GM18907 (cell line): Measurements from ENCODE around the gene FAM9B.
"Not testable (repeated sequence)": the region's sequence is repeated elsewhere in the genome, so short reads cannot be mapped to it uniquely, and the experiment has no call there.

Source experiments
- ATAC-seq: cut with Tn5 transposase; IDR thresholded peaks from one replicate; pipeline ENCODE4 v1.9.1; 2021; ENCODE audit warnings: mild to moderate bottlenecking, moderate library complexity; ENCODE audit not compliant: unreplicated experiment

The FAM9B gene

DNA sequence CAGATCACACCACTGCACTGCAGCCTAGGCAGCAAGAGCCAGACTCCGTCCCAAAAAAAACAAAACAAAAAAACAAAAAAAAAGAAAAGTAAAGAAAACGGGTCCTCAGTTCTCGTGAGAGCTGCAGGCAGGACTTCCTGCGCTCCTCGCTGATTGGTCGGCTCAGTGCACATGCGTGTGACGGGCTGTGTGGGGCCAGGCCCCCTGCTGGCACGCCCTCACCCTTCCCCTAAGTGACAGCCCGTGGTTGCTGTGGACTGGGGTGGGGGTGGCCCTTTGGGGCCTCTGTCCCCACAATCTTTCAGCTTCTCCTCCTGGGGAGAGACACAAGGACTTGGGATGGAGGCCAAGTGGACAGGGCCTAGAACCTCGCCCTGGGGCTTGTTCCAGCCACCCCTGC, at the start of gene FAM9B:
TSS of gene FAM9B (minus strand) at position 139 of the 400 bp plus-strand sequence. CDS start 1,141 bp downstream, outside the sequence.
- ATAC-seq = no peak

- ATAC-seq = no peak
These were observed 47.3 kb upstream of the FAM9B start for GRCh38 chrX:9081271-9081670.

GRCh38 chrX:9074326-9074725, 40.4 kb upstream of the FAM9B start:
- ATAC-seq = no peak

DNA sequence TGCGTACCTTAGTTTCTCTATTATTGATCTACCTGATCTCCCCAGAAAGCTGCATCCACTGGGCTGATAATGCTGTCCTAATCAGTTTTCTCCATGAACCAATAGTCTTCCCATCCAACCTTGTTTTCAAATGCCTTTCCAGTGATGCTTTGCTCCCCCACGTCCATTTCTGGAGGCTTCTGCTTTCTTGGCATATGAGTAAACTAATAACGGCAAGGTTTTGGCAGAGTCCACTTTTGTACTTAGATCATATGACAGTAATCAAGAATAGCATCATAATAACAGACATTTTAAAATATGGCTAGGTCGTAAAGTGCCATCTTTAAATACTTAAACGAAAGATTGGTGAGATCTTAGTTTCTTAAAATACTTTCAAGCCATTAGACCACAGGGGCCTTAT, 38.4 kb upstream of the FAM9B start:
- no peak for ATAC-seq

DNA sequence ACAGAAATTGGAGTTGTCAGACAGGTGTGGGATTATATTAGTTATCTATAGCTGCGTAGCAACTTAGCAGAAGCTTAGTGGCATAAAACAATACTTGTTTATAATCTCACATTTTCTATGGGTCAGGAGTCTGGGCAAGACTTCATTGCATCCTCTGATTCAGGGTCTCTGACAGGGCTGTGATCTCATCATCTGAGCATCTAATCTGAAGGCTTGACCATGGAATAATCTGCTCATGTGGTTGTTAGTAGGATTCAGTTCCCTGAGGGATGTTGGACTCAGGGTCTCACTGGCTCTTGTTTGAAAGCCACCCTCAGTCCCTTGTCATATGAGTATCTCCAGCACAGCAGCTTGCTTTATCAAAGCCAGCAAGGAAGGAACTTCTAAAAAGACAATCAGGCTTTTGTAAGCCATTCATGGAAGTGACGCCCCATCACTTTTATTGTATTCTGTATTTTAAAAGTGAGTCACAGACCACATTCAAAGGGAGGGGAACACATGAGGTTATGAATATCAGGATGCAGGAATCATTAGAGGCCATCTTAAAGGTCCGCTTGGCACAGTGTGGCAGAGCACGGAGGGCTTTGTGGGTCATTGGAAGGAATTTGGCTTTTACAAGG, 37.2 kb upstream of the FAM9B start:
- ATAC-seq = no peak

- no peak for ATAC-seq
These were observed 35.6 kb upstream of the FAM9B start for GRCh38 chrX:9069573-9069972.

GRCh38 chrX:9064694-9065093, 30.8 kb upstream of the FAM9B start:
- no peak for ATAC-seq

DNA sequence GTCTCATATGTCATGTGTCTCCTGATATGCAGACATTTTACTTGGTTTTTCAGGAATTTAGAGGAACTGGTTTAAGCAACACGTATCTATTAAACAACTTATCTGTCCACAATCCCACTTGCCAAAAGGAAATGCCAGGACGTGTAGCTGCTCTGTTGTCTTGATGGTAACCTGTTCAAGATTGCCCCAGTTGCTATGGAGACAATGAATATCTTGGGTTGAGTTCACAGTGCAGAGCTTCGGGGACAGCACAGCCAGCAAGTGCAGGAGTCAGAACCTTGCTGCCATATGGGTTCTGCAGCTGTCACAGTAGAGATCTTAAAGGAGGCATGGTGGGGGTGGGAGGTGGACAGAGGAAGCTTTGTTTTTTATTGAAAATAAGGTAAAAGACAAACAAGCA, 28.7 kb upstream of the FAM9B start:
- no peak for ATAC-seq

- no peak for ATAC-seq
These were observed 21.4 kb upstream of the FAM9B start for GRCh38 chrX:9055354-9055753.

DNA sequence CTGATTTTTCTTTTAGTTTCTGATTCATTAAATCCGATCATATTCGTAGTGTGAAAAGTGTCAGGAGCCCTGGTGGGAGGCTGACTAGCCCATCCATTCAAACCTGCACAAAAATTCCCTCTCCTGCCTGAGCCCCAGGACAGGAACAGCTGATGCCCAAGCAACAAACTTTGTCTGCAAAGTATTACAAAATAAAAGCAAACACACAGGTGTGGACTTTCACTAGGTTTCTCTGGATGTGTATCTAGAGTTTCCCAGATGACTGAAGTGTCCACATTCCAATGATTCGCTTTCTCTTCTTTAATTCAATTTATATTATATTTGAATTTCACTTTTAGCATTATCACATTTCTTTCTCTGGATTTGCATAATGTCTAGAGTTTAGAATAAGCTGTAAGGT, 18.2 kb upstream of the FAM9B start:
- no peak for ATAC-seq

GRCh38 chrX:9050331-9050730, 16.4 kb upstream of the FAM9B start:
- no peak for ATAC-seq

DNA sequence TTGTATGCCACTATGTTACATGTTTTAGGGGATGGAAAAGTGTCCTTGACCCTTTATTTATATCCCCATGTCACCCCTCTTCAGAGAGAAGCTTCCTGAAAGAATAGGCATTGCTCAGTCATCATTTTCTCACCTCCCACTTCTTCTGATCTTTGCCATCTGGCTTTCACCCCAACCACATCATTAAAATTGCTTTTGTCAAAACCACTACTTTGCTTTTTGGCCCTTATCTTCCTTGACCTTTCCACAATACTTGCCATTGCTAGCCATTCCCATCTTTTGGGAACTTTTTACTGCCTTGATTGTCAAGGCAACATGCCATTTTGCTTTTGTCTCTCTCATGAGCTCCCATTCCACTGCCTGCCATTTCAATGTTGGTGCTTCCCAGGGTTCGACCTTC, 14.9 kb upstream of the FAM9B start:
- ATAC-seq = no peak

DNA sequence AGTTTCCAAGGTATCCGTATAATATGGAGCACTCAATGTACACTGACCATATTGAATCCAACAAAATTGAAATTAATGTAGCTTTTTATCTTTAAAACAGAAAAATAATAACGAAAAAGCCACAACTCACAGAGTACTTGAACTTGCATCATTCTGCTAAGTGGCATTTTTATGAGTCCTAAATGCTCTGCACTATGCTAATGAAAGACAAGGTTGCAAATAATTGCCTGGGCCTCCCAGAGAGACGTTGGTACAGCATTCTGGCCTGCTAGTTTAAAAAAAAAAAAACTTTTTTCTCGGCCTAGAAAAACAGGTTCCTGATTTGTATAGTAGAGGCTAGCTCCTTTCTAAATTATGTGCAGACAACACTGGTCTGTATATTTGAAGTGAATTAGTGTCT, 4.3 kb upstream of the FAM9B start:
- no peak for ATAC-seq

DNA sequence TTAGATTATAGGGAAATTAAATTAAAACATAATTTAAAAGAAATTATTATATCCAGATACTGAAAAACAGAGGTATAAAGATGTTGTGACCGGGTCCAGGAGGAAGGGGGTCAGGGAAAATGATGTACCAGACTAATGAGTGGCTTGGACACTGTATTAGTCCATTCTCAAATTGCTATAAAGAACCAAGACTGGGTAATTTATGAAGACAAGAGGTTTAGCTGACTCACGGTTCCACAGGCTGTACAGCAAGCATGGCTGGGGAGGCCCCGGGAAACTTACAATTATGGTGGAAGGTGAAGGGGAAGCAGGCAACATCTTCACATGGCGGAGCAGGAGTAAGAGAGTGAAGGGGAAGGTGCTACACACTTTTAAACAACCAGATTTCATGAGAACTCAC, 3.4 kb upstream of the FAM9B start:
- no peak for ATAC-seq

DNA sequence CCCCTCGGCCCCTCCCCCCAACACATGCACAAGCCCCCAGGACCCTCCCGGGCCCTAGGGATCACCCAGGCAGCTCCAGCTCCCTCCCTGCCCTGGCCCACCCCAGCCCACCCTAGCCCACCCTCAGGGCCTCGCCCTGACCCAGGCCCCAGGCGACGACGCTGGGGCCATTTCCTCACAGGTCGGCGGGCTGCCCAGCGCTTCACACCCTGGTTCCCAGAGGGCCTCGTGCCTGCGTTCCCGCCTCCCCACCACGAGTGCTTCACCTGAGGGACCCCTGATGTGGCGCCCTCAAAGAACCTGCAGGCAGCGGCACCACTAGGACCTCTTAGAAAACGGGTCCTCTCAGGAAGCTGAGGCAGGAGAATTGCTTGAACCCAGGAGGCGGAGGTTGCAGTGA, 341 bp downstream of the FAM9B start:
- no peak for ATAC-seq

DNA sequence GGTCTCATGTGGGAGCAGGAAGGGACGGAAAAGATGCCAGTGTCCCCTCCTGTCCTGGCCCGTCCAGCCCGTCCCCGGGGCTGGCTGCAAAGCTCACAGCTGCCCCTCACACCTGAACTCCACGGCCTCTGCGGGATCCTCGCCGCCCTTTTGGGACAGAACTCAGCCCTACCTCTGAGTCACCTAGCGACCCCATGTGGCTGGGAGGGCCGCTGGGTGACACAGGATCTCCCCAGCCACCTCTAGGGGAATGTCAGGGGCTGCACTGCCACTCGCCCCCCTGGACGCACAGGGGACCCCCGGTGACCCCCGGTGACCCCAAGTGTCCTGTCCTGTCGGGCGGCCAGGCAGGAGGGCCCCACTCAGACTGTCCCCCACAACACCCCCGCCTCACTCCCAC, 748 bp downstream of the FAM9B start:
- no peak for ATAC-seq

DNA sequence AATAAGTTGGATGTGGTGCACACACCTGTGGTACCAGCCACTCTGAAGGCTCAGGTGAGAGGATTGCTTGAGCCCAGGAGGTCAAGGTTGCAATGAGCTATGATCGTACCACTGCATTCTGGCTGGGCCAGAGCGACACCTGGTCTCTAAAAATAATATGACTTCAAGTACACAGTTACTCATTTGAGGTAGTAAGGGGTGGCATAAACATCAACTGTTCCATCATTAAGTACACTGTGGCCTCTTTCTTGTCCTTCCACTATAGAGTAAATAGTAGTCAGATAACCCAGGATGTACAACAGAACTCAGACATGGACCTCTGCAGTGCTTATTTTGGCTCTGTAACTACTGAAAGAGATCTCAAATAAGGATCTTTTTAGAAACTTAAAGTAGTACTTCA, 10.6 kb downstream of the FAM9B start:
- no peak for ATAC-seq

GRCh38 chrX:9019151-9019550, 14.8 kb downstream of the FAM9B start:
- no peak for ATAC-seq

GRCh38 chrX:9018332-9018731, 15.6 kb downstream of the FAM9B start:
- not testable (repeated sequence) for ATAC-seq

DNA sequence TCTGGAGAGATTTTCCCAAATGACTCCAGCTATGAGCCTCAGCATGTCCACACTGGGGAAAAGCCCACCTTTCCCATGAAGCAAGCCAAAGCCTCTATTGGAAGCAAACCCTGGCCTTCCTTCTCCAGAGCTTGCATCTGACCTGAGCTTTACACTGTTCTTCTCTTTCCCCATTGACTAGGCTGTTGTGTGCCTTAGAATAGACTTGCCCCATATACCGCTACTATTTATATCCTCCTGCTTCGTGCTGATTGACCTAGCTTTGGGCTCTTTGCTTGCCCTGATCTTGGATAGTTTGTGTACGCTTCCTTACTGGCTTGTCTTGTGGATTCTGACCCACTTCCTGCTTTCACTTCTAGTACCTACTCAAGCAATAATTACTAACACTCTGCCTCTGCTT, 30.9 kb downstream of the FAM9B start:
- ATAC-seq = no peak

- ATAC-seq = no peak
These were observed 45.5 kb downstream of the FAM9B start for GRCh38 chrX:8988446-8988845.

- no peak for ATAC-seq
These were observed 46.2 kb downstream of the FAM9B start for GRCh38 chrX:8987672-8988250.

DNA sequence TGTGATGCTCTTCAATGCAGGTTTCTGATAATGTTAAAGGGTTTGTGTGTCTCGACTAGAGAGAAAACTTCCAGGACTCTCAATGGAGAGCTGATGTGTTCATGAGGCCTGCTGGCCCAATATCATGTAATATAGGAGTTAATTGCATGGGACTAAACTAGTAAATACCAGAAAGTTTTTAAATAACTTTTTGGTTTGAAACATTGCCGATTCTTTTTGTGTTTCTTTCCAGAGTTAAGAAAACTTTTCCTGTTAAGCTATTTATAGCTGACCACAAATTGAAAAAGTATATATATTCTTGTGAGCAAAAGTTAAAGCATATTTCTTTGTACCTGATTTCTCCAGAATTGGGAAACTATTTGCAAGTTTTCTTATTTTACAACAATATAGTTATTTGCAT, 49.7 kb downstream of the FAM9B start:
- no peak for ATAC-seq
